Natural killer cell treated with Interleukin-12 subunit alpha and Interleukin-12 subunit beta and Interleukin-15 and Interleukin-18, amount 100 ng/mL, for 72 hours (primary cell): ENCODE data around the gene IP6K3. TPM values are rescaled to one million over a fixed set of nuclear protein-coding genes. Genes with fewer than 3 reads are reported as not detected.

Experiments
- ATAC-seq, 2 donors: fragments of 150-1000 bp; cut with Tn5 transposase in 1 of 2; sonication (Bioruptor Pico), chemical (Tn5 transposase) in 1 of 2; 2 replicates each; pipeline ENCODE4 v1.10.0; 2021
- DNase-seq: peaks from one replicate; pipeline ENCODE4 v3.0.0; 2022; ENCODE audit warnings: low spot score
- H3K27ac Mint-ChIP-seq, 2 donors: 1 replicate in 1 of 2; 2 replicates in 1 of 2; pipeline ENCODE4 v1.8.0; 2022; ENCODE audit warnings: mixed read lengths in 2 of 2, mild to moderate bottlenecking in 1 of 2, moderate library complexity in 1 of 2
- H3K27me3 Mint-ChIP-seq, 2 donors: 1 replicate in 1 of 2; 2 replicates in 1 of 2; pipeline ENCODE4 v1.8.0; 2022; ENCODE audit warnings: mixed read lengths in 2 of 2
- H3K36me3 Mint-ChIP-seq: one replicate; pipeline ENCODE4 v1.8.0; 2022; ENCODE audit warnings: mixed read lengths
- H3K4me1 Mint-ChIP-seq, 2 donors: 1 replicate in 1 of 2; 2 replicates in 1 of 2; pipeline ENCODE4 v1.8.0; 2022; ENCODE audit warnings: low read depth in 2 of 2, mixed read lengths in 2 of 2, mild to moderate bottlenecking in 1 of 2
- H3K4me3 Mint-ChIP-seq: one replicate; pipeline ENCODE4 v1.8.0; 2022; ENCODE audit warnings: mixed read lengths
- H3K9me3 Mint-ChIP-seq: 2 replicates; pipeline ENCODE4 v1.8.0; 2022; ENCODE audit warnings: mixed read lengths
- total RNA-seq, 2 donors: library from RNA; stranded (reverse); gene quantifications; one replicate each; pipeline ENCODE4 v1.2.3, GENCODE V29; 2022

Gene IP6K3
- total RNA-seq, 2 donors from 2014 or later: not detected

DNA sequence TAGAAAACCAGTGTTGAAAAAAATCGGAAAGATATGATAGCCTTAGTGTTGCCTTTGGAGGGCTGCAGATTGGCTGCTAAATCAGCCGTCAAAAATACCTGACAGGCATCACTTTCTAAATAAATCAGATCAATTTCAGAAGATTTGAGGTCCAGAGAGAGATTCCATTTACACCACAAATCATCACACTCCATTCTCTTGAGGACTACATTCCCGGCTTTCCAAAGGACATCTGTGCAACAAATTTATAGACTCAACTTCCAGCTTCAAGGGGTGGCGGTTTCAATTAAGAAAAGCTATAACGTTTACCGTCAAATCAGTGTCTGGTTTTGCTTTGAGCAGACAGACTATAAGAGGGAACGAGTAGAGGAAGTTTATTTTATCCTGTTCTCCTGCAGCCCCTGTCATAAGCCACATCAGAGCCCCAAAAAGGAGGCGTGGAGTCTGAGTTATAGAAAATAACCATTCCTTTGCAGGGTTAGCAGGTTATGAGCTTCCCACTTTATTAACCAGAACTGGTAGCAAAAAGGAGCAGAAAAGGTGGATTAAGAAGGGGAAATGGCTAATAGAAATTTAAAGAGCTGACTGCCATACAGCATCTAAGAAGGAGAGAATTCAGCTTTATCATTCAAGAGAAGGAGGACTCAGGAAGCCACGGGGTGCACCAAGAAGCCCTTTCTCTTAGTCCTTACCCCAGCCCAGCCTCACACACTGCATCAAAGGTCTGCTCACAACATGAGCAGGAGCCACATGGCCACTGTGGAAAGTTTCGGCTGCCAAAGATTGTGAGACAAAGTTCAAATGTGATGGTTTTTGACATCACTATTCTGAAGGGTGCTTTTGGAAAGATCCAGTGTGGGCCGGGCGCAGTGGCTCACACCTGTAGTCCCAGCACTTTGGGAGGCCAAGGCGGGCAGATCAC is 22.3 kb downstream of the IP6K3 start:
- Mint-ChIP-seq H3K27ac (no peak overlapping the region), H3K4me1 (no peaks in the 10 kb centered on the region), H3K27me3 (peaks cover 29 to 31% of the 10 kb centered on the region in 2 donors), H3K36me3 (no peaks in the 10 kb centered on the region), H3K9me3 (no peaks in the 10 kb centered on the region), H3K4me3 (no peak overlapping the region)
- DNase-seq (no peak), ATAC-seq (no peak)

DNA sequence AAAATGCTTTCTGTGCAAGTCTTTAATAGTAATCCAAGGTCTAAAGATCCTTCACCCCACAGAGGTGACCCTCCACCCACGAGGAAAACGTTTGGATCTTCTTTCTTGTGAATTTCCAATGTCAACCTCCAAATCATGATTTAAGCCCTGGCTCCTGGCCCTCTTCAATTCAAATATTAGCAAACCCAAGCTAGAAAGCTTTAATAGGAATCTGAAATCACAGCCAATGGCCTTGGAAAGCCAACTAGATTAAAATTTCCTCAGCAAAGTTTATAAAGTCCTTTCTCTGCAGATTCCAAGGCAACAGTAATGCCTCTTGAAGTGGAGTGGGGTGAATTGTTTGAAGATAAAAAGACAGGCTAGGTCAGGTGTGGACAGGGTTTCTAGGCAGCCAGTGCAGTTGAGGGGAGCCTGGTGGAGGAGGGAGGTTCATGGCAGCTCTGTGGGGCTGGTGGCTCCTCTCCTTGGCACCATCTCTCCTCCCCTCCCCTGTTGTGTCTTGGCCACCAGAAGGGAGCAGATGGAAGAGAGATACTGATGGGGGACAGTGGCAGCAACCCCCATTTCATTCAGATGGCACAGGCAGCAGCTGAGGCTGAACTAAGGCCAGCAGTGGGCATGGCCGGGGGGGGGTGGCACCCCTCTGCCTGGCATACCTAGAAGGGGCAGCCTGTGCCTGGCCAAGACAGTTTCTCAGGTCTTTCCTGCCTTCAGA is 23.2 kb downstream of the IP6K3 start:
- no peak overlapping the region for H3K27ac Mint-ChIP-seq

DNA sequence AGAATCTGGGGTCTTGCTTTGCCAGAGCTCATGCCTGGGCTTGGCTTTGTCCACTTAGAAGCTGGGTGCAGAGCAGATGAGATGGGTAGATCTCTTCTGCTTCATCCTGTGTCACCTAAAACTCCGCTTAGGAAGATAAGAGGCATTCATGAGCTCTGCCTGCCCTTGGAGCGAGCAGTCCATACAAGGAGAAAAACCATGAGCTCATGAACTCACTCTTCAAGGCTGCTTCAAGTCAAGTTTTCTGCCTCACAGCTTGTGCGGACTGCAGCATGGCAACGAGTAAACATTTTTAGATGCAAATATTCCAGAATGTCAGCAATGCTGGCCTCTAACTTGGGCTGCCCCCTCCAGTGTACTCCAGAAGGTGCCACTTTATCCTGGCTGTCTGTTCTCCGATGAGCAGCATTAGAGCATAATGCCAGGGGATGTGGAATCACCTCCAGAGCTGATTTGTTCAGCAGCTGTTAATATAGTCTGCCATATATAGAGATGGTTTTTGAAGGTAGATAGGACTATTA is 24.5 kb downstream of the IP6K3 start:
- Mint-ChIP-seq H3K27ac (no peak overlapping the region), H3K36me3 (no peaks in the 10 kb centered on the region), H3K4me1 (no peaks in the 10 kb centered on the region), H3K4me3 (no peak overlapping the region), H3K27me3 (peaks cover 26 to 31% of the 10 kb centered on the region in 2 donors), H3K9me3 (no peaks in the 10 kb centered on the region)
- ATAC-seq (no peak), DNase-seq (no peak)

More for the DNA sequence above, 23.2 kb downstream of the IP6K3 start:
- H3K27me3 Mint-ChIP-seq: peaks cover 27 to 31% of the 10 kb centered on the region in 2 donors
- no peaks in the 10 kb centered on the region for H3K4me1 Mint-ChIP-seq
- no peaks in the 10 kb centered on the region for H3K9me3 Mint-ChIP-seq
- H3K36me3 Mint-ChIP-seq: no peaks in the 10 kb centered on the region
- no peak for DNase-seq
- no peak overlapping the region for H3K4me3 Mint-ChIP-seq
- ATAC-seq: no peak

GRCh38 chr6:33721508-33721907 is 25.2 kb downstream of the IP6K3 start:
- Mint-ChIP-seq H3K36me3 (no peaks in the 10 kb centered on the region), H3K27ac (no peak overlapping the region)

DNA sequence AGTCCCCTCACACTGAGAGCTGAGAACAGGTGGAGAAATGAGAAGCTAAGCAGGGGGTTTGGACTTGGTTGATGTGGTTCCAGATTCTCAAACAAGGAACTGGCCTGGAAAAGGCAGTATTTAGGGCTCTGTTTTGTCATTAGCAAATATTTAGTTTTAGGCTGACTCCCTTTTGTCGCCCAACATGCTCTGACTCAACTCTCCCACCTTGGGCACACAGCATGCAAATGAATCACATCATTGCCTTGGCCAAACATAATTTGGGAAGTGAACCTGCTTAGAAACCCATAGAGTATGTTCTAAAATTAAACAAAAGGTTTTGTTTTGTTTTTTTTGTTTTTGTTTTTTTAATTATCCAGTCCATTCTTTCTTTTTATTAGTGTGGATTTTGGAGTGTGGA is 25.7 kb downstream of the IP6K3 start:
- no peaks in the 10 kb centered on the region for H3K4me1 Mint-ChIP-seq
- DNase-seq: no peak
- ATAC-seq: no peak
- H3K4me3 Mint-ChIP-seq: no peak overlapping the region
- H3K9me3 Mint-ChIP-seq: no peaks in the 10 kb centered on the region
- no peaks in the 10 kb centered on the region for H3K36me3 Mint-ChIP-seq
- H3K27me3 Mint-ChIP-seq: peaks cover 26 to 29% of the 10 kb centered on the region in 2 donors
- no peak overlapping the region for H3K27ac Mint-ChIP-seq

More at GRCh38 chr6:33721508-33721907, 25.2 kb downstream of the IP6K3 start:
- Mint-ChIP-seq H3K4me1 (no peaks in the 10 kb centered on the region), H3K9me3 (no peaks in the 10 kb centered on the region), H3K27me3 (peaks cover 26 to 29% of the 10 kb centered on the region in 2 donors), H3K4me3 (no peak overlapping the region)
- ATAC-seq (no peak), DNase-seq (no peak)

- no peak overlapping the region for H3K27ac Mint-ChIP-seq
- H3K4me3 Mint-ChIP-seq: no peak overlapping the region
- H3K9me3 Mint-ChIP-seq: no peaks in the 10 kb centered on the region
- H3K36me3 Mint-ChIP-seq: no peaks in the 10 kb centered on the region
- DNase-seq (no peak), ATAC-seq (no peak)
- peaks cover 21 to 24% of the 10 kb centered on the region in 2 donors for H3K27me3 Mint-ChIP-seq
- no peaks in the 10 kb centered on the region for H3K4me1 Mint-ChIP-seq
Measured at GRCh38 chr6:33719326-33719987, 27.2 kb downstream of the IP6K3 start.

- H3K4me1 Mint-ChIP-seq: no peaks in the 10 kb centered on the region
- H3K4me3 Mint-ChIP-seq: no peak overlapping the region
- no peaks in the 10 kb centered on the region for H3K9me3 Mint-ChIP-seq
- no peak overlapping the region for H3K27ac Mint-ChIP-seq
- peaks cover 15 to 16% of the 10 kb centered on the region in 2 donors for H3K27me3 Mint-ChIP-seq
- DNase-seq: no peak
- no peak for ATAC-seq
- no peaks in the 10 kb centered on the region for H3K36me3 Mint-ChIP-seq
Measured at GRCh38 chr6:33718713-33719112, 28.0 kb downstream of the IP6K3 start.

GRCh38 chr6:33717934-33718455 is 28.7 kb downstream of the IP6K3 start:
- Mint-ChIP-seq H3K9me3 (no peaks in the 10 kb centered on the region), H3K27ac (no peak overlapping the region), H3K4me1 (no peaks in the 10 kb centered on the region), H3K27me3 (peaks cover 9 to 12% of the 10 kb centered on the region in 2 donors), H3K36me3 (no peaks in the 10 kb centered on the region), H3K4me3 (no peak overlapping the region)
- ATAC-seq (no peak), DNase-seq (no peak)

DNA sequence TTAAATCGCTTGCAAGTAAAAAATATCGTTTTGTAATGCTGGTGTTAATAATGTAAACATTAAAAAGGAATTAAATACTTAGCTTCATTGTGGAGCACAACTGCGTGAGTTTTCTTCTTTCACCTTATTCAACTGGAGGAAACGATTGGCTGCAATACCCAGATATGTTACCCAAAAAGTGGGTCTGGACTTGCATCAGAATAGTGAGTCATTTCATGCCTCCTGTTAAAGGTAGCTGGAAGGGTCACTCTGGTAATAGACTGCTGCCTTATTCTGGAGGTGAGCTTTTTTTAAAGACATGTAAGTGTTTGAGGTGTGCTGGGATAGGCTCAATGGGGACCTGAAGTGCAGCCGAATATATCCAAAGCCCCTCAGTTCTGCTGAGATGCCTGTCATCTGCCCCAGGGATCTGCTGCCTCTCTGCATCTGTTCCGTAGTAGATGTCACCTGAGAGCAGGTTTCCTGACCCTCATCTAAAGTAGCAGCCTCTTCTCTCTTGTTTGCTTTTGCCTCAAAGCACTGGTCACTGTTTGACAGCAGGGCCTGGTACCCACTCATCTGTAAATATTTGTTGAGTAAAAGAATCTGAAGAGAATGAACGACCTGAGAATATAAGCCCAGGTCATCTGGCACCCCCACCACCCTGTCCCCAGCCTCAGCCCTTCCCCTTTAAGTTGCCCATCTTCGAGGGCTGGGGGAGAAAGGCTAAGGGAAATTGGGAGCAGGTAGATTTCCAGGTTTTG is 29.6 kb downstream of the IP6K3 start:
- H3K4me1 Mint-ChIP-seq: peaks cover under 1 to 1% of the 10 kb centered on the region in 2 donors
- DNase-seq: no peak
- no peaks in the 10 kb centered on the region for H3K36me3 Mint-ChIP-seq
- no peaks in the 10 kb centered on the region for H3K9me3 Mint-ChIP-seq
- H3K27me3 Mint-ChIP-seq: peaks cover 5 to 12% of the 10 kb centered on the region in 2 donors
- no peak for ATAC-seq
- no peak overlapping the region for H3K4me3 Mint-ChIP-seq
- H3K27ac Mint-ChIP-seq: no peak overlapping the region

- H3K4me3 Mint-ChIP-seq: no peak overlapping the region
- ATAC-seq: no peak
Measured at GRCh38 chr6:33716379-33716778, 30.3 kb downstream of the IP6K3 start.

DNA sequence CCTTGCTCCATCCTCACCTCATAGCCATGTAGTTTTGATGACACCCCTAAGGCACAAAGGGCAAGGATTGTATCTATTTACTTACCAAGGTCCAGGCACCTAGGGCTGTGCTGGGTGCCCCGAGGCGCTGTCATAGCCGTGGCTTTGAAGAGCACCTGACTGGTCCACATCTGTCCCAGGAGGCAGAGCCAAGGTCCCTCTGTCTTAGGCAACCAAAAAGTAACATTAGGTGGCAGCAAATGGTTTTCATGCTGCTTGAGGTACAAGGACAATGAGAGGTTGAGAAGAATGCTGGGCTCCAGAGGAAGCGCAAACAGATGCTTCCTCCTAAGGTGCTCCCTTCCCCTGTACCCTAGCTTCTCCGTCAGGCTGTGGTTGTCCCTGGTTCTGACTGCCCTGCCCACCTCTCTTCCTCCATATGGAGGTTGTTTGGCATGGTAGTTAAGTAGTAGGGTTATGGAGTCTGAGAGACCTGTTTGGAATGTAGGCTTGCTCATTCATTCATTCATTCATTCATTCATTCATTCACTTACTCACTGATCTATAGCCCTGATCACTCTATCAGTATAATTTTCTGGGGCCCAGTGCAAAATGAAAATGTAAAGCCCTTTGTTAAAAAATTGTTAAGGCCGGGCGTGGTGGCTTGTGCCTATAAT is 32.2 kb downstream of the IP6K3 start:
- H3K9me3 Mint-ChIP-seq: no peaks in the 10 kb centered on the region
- ATAC-seq (no peak), DNase-seq (no peak)
- H3K27ac Mint-ChIP-seq: no peak overlapping the region
- peaks cover 11% of the 10 kb centered on the region for H3K36me3 Mint-ChIP-seq
- H3K4me1 Mint-ChIP-seq: peaks cover 18 to 23% of the 10 kb centered on the region in 2 donors
- no peak overlapping the region for H3K4me3 Mint-ChIP-seq
- H3K27me3 Mint-ChIP-seq: peaks cover 0 to 5% of the 10 kb centered on the region in 2 donors

More at GRCh38 chr6:33716379-33716778, 30.3 kb downstream of the IP6K3 start:
- H3K27me3 Mint-ChIP-seq: peaks cover 5 to 8% of the 10 kb centered on the region in 2 donors
- peaks cover 6 to 8% of the 10 kb centered on the region in 2 donors for H3K4me1 Mint-ChIP-seq
- no peaks in the 10 kb centered on the region for H3K9me3 Mint-ChIP-seq
- no peaks in the 10 kb centered on the region for H3K36me3 Mint-ChIP-seq
- no peak overlapping the region for H3K27ac Mint-ChIP-seq
- no peak for DNase-seq

DNA sequence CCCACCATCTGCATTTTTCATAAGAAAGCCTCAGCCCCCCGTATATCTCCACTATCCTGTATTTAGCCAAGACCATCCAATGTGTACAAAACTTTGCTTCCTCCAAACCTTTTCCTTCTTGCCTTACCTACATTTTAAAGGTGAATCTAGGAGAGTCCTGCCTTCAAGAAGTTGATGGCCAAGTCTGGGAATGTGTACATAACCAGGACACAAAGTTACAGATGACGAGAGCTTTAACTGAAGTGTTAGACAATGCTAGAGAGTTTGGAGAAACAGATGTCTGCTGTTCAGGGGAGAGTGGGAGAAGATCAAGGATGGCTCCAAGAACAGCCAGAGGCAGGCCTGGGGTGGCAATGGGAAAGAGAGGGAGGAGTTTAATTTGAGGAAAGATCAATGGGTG is 32.9 kb downstream of the IP6K3 start:
- H3K27ac Mint-ChIP-seq: no peak overlapping the region
- peaks cover 16% of the 10 kb centered on the region for H3K36me3 Mint-ChIP-seq
- no peaks in the 10 kb centered on the region for H3K9me3 Mint-ChIP-seq
- H3K4me3 Mint-ChIP-seq: no peak overlapping the region
- ATAC-seq (no peak), DNase-seq (no peak)
- peaks cover 22 to 31% of the 10 kb centered on the region in 2 donors for H3K4me1 Mint-ChIP-seq
- H3K27me3 Mint-ChIP-seq: no peaks in the 10 kb centered on the region
